RCC 7860 (cell line): ENCODE results near the gene FBXO48.
"Not testable (repeated sequence)": the region's sequence is repeated elsewhere in the genome, so short reads cannot be mapped to it uniquely, and the experiment has no call there.

Experiments used
- DNase-seq: peaks from one replicate; pipeline ENCODE4 v3.0.0-alpha.2; 2015; ENCODE audit warnings: low spot score
- FAIRE-seq: peaks from 2 replicates; lab custom pipeline; 2012; peaks lifted over from hg19 to GRCh38; lab: Jason Lieb, UNC

FBXO48 gene

GRCh38 chr2:68472796-68473414 lies 5.8 kb upstream of the FBXO48 start:
- FAIRE-seq, result no peak
- no peak for DNase-seq

GRCh38 chr2:68471385-68471784 lies 4.3 kb upstream of the FBXO48 start:
- no peak for DNase-seq
- FAIRE-seq, result no peak

GRCh38 chr2:68469935-68470334 lies 2.8 kb upstream of the FBXO48 start:
- DNase-seq (no peak), FAIRE-seq (no peak)

GRCh38 chr2:68468801-68469200 lies 1.7 kb upstream of the FBXO48 start:
- no peak for FAIRE-seq
- DNase-seq, result no peak

- DNase-seq, result no peak
Observed at GRCh38 chr2:68466778-68467076, 367 bp downstream of the FBXO48 start.

GRCh38 chr2:68466361-68466777 lies 725 bp downstream of the FBXO48 start:
- DNase-seq (peak; percentile 22), FAIRE-seq (peak; percentile 17)

More at GRCh38 chr2:68466778-68467076, 367 bp downstream of the FBXO48 start:
- FAIRE-seq, result no peak

- no peak for DNase-seq
- no peak for FAIRE-seq
Observed at GRCh38 chr2:68465081-68465916, 1.8 kb downstream of the FBXO48 start.

GRCh38 chr2:68464651-68465050 lies 2.4 kb downstream of the FBXO48 start:
- DNase-seq (no peak), FAIRE-seq (no peak)

- DNase-seq (peak; percentile 50), FAIRE-seq (peak; percentile 87)
Observed at GRCh38 chr2:68463287-68463877, 3.7 kb downstream of the FBXO48 start.

- DNase-seq, result no peak
- FAIRE-seq, result no peak
Observed at GRCh38 chr2:68458981-68459380, 8.1 kb downstream of the FBXO48 start.

- FAIRE-seq (no peak), DNase-seq (no peak)
Observed at GRCh38 chr2:68456198-68456597, 10.9 kb downstream of the FBXO48 start.

GRCh38 chr2:68454719-68455118 lies 12.4 kb downstream of the FBXO48 start:
- FAIRE-seq (no peak), DNase-seq (no peak)

GRCh38 chr2:68453761-68454360 lies 13.2 kb downstream of the FBXO48 start:
- DNase-seq (no peak), FAIRE-seq (no peak)

GRCh38 chr2:68452158-68452900 lies 14.8 kb downstream of the FBXO48 start:
- FAIRE-seq (no peak), DNase-seq (no peak)

- FAIRE-seq (no peak), DNase-seq (no peak)
Observed at GRCh38 chr2:68448671-68449653, 18.1 kb downstream of the FBXO48 start.

- no peak for FAIRE-seq
- DNase-seq, result no peak
Observed at GRCh38 chr2:68447118-68447517, 20.0 kb downstream of the FBXO48 start.

GRCh38 chr2:68446425-68446824 lies 20.7 kb downstream of the FBXO48 start:
- FAIRE-seq, DNase-seq: not testable (repeated sequence)

- FAIRE-seq (no peak), DNase-seq (no peak)
Observed at GRCh38 chr2:68441994-68442322, 25.1 kb downstream of the FBXO48 start.

- FAIRE-seq (peak; percentile 49), DNase-seq (peak; percentile 75)
Observed at GRCh38 chr2:68441179-68441993, 25.7 kb downstream of the FBXO48 start.
